ENCODE results near the gene ARHGEF1. TPM values are rescaled to one million over a fixed set of nuclear protein-coding genes. Genes with fewer than 3 reads are reported as not detected.
"Not testable (repeated sequence)": the region's sequence is repeated elsewhere in the genome, so short reads cannot be mapped to it uniquely, and the experiment has no call there.

ARHGEF1 gene
- total RNA-seq, 2 donors from 2014 or later: 57.1 to 65.6 TPM

DNA sequence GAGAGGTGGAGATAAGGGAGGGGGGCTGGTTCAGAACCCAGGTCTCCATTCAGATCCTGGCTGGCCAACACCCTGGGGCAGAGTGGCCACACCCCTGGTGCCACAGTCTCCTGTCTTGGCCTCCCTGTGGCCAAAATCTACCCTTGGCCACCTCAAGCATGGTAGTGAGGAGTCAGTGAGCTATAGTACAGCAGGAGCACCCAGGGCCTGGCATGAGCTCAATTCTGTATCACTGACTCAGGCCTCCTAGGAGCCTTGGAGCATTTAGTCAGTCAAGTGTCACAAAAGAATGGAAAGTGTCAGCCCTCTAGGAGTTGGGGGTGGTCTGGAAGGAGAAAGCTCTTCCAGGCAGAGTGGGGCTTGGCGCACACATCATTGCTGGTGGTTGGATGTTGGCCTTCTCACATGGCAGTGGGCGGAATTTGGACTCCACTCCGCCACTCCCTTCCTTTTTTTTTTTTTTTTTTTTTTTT lies 12.5 kb upstream of the ARHGEF1 start:
- no peak overlapping the region for H3K4me3 ChIP-seq
- TF ChIP-seq CTCF (IDR thresholded peaks at IDR 0.05): no peak
- no peak for TF ChIP-seq POLR2A (IDR thresholded peaks at IDR 0.05)
- TF ChIP-seq POLR2AphosphoS5 (IDR thresholded peaks at IDR 0.05): no peak
- H3K9me3 ChIP-seq: no peaks in the 10 kb centered on the region
- no peaks in the 10 kb centered on the region for H3K27me3 ChIP-seq (replicated peaks; ENCODE audit: insufficient read depth)
- intact Hi-C loops (cut with DNase I): no loop called here
- H3K36me3 ChIP-seq: peaks cover 0 to 15% of the 10 kb centered on the region in 2 donors
- WGBS: 53% methylated on average over 3 of the region's 3 CpGs
- H3K4me1 ChIP-seq (replicated peaks): peaks cover 4% of the 10 kb centered on the region
- no peak for DNase-seq (ENCODE audit: low spot score)
- H3K27ac ChIP-seq: no peak overlapping the region

DNA sequence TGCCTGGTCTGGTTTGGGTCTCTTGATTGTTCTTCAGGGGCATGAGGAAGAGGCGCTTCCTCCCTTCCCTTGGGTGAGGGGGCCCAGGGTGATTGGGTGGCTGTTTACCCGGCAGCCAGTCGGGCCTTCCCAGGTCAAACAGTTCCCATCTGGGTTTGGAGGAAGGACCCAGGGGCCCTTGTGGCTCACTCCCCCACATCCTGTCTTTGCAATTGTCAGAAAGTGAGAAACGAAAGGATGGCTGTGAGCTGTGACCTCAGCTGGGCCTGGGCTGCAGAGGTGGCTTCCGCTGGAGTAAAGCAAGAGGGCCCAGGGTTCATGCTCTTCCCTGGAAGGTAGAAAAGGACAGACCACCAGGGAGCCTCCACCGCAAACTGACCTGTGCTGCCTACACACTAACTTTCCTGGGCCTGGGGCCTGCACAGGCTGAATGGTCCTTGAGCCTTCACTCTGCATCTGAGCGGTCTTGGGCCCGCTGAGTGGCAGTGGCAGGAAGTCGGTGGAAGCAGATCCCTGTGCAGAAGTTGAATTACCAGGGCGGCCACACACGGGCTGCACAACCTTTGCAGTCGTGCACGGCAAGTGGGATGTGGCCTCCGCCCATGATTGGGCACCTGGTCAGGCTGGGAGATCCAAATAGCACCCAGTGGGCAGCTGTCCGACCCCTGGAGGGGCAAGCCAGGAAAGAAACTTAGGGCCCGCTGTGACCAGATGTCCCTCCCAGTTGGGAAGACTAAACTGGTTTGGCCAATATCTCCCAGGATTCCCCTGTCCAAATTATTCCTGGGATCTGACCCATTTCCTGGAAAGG lies 11.2 kb upstream of the ARHGEF1 start:
- Histone ChIP-seq H3K27me3 (replicated peaks; ENCODE audit: insufficient read depth) (no peaks in the 10 kb centered on the region), H3K27ac (no peak overlapping the region), H3K4me3 (no peak overlapping the region), H3K4me1 (replicated peaks) (peaks cover 4% of the 10 kb centered on the region), H3K36me3 (peaks cover 0 to 15% of the 10 kb centered on the region in 2 donors), H3K9me3 (no peaks in the 10 kb centered on the region)
- intact Hi-C loops (cut with DNase I): no loop called here
- TF ChIP-seq CTCF (IDR thresholded peaks at IDR 0.05): no peak
- no peak for TF ChIP-seq POLR2A (IDR thresholded peaks at IDR 0.05)
- no peak for TF ChIP-seq POLR2AphosphoS5 (IDR thresholded peaks at IDR 0.05)
- DNase-seq (ENCODE audit: low spot score): no peak
- 66% methylated on average over 16 of the region's 16 CpGs for WGBS

DNA sequence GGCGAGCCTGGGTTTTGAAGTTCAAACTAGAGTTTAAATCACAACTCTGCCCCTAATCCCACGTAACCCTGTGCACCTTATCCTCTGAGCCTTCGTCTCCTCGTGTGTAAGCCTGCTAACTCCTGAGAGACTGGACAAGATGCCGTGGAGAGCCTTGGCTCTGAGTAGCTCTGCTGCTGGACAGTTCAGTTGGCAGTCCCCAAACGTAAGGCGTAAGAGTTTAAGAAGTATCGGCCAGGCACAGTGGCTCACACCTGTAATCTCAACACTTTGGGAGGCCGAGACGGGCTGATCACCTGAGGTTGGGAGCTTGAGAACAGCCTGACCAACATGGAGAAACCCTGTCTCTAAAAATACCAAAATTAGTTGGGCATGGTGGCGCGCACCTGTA lies 10.6 kb upstream of the ARHGEF1 start:
- Histone ChIP-seq H3K27me3 (replicated peaks; ENCODE audit: insufficient read depth) (no peaks in the 10 kb centered on the region), H3K4me1 (replicated peaks) (peaks cover 4% of the 10 kb centered on the region), H3K4me3 (no peak overlapping the region), H3K27ac (no peak overlapping the region), H3K36me3 (peaks cover 0 to 15% of the 10 kb centered on the region in 2 donors), H3K9me3 (no peaks in the 10 kb centered on the region)
- DNase-seq (ENCODE audit: low spot score): no peak
- intact Hi-C loops (cut with DNase I): no loop called here
- TF ChIP-seq CTCF (IDR thresholded peaks at IDR 0.05) (no peak), POLR2AphosphoS5 (IDR thresholded peaks at IDR 0.05) (no peak), POLR2A (IDR thresholded peaks at IDR 0.05) (no peak)
- WGBS: 89% methylated on average over 12 of the region's 12 CpGs

- 45% methylated on average over 18 of the region's 18 CpGs for WGBS
- no peaks in the 10 kb centered on the region for H3K4me1 ChIP-seq (replicated peaks)
- no peaks in the 10 kb centered on the region for H3K9me3 ChIP-seq
- H3K36me3 ChIP-seq: peaks cover 0 to 14% of the 10 kb centered on the region in 2 donors
- no peak for TF ChIP-seq POLR2A (IDR thresholded peaks at IDR 0.05)
- TF ChIP-seq CTCF (IDR thresholded peaks at IDR 0.05): peak in 3 of 4 experiments; percentile 57 to 78 (median 74)
- peak; percentile 17 for TF ChIP-seq POLR2AphosphoS5 (IDR thresholded peaks at IDR 0.05)
- intact Hi-C loops (cut with DNase I): no loop called here
- H3K27ac ChIP-seq: no peak overlapping the region
- no peaks in the 10 kb centered on the region for H3K27me3 ChIP-seq (replicated peaks; ENCODE audit: insufficient read depth)
- peak; percentile 75 for DNase-seq (ENCODE audit: low spot score)
- no peak overlapping the region for H3K4me3 ChIP-seq
Observed at GRCh38 chr19:41872775-41873647, 10.0 kb upstream of the ARHGEF1 start.

DNA sequence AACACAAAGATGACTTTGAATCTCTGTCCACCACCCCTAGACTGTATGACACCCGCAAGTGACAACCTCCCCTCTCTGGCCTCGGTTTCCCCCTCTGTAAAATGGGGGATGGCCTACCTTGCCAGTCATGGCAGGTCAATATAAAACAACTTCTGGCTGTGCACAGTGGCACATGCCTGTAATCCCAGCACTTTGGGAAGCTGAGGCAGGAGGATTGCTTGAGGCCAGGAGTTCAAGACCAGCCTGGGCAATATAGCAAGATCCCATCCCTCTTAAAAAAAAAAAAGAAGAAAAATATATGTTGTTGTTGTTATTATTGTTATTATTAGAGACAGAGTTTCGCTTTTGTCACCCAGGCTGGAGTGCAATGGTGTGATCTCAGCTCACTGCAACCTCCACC lies 7.0 kb upstream of the ARHGEF1 start:
- intact Hi-C loops (cut with DNase I); DNase-seq (ENCODE audit: low spot score); H3K4me3 ChIP-seq; H3K9me3 ChIP-seq; H3K27ac ChIP-seq; H3K36me3 ChIP-seq; H3K27me3 ChIP-seq (replicated peaks; ENCODE audit: insufficient read depth); H3K4me1 ChIP-seq (replicated peaks): not testable (repeated sequence)
- 91% methylated on average over 3 of the region's 3 CpGs for WGBS

Measured in prostate gland (tissue), 2 donors.